Epithelial cell of esophagus (primary cell): ENCODE data around the gene EEF1AKMT1.
"Not testable (repeated sequence)": the region's sequence is repeated elsewhere in the genome, so short reads cannot be mapped to it uniquely, and the experiment has no call there.

Source experiments
- DNase-seq: peaks from one replicate; pipeline ENCODE4 v3.0.0; 2010; ENCODE audit warnings: low read depth
- H3K4me3 ChIP-seq: 2 replicates; pipeline ENCODE4 v1.5.1; 2011; ENCODE audit warnings: mild to moderate bottlenecking, low read length, control low read depth
- TF ChIP-seq, protein P1 (sequence below): IDR thresholded peaks from 2 replicates; pipeline ENCODE4 v1.5.1; 2011; ENCODE audit warnings: low read depth, mild to moderate bottlenecking, low read length, control low read depth, inconsistent platforms; ENCODE audit not compliant: insufficient read depth; ENCODE audit errors: missing control alignments

Gene EEF1AKMT1

DNA sequence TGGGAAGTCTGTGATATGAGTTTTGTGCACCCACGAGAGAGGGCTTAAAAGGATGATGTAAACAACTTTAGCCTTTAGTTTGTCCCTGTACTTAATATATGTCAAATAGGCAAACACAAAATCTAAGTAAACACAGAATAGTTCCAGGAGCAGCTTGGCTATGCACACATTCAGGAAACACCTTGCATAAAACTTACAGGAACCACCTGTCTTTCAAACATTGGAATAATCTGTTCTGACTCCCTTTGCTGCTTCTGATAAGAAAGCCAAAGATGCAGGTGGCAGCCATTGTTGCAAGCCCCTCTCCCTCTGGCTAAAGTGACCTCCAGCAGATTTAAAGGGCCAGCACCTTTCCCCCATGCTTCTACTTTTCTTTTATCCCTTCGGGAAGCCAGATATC is 4.7 kb downstream of the EEF1AKMT1 start:
- H3K4me3 ChIP-seq, result no peak overlapping the region
- TF ChIP-seq, protein P1, sequence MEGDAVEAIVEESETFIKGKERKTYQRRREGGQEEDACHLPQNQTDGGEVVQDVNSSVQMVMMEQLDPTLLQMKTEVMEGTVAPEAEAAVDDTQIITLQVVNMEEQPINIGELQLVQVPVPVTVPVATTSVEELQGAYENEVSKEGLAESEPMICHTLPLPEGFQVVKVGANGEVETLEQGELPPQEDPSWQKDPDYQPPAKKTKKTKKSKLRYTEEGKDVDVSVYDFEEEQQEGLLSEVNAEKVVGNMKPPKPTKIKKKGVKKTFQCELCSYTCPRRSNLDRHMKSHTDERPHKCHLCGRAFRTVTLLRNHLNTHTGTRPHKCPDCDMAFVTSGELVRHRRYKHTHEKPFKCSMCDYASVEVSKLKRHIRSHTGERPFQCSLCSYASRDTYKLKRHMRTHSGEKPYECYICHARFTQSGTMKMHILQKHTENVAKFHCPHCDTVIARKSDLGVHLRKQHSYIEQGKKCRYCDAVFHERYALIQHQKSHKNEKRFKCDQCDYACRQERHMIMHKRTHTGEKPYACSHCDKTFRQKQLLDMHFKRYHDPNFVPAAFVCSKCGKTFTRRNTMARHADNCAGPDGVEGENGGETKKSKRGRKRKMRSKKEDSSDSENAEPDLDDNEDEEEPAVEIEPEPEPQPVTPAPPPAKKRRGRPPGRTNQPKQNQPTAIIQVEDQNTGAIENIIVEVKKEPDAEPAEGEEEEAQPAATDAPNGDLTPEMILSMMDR, result no peak
- DNase-seq, result no peak

DNA sequence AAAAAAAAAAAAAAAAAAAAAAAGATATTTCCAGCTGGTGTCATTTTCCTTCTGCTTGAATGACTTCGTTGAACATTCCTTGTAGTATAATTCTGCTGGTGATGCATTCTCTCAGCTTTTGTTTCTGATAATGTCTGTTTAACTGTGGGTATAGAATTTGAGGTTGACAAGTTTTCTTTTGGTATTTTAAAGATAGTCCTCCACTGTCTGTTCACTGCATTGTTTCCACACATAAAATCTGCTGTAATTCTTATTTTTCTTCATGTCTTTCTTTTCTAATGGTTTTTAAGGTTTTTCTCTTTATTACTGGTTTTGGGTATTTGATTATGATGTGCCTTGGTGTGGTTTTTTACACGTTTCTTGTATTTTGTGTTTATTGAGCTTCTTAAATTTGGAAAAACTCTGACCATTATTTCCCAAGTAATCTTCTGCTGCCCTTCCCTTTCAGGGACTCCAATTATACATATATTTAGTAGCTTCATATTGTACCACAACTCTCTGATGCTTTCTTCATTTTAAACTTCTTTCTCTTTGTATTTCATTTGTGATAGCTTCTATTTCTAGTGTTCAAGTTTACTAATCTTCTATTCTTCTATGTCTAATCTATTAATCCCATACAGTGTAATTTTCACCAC is 6.3 kb downstream of the EEF1AKMT1 start:
- no peak for DNase-seq
- TF ChIP-seq, protein P1, result no peak
- no peak overlapping the region for H3K4me3 ChIP-seq

DNA sequence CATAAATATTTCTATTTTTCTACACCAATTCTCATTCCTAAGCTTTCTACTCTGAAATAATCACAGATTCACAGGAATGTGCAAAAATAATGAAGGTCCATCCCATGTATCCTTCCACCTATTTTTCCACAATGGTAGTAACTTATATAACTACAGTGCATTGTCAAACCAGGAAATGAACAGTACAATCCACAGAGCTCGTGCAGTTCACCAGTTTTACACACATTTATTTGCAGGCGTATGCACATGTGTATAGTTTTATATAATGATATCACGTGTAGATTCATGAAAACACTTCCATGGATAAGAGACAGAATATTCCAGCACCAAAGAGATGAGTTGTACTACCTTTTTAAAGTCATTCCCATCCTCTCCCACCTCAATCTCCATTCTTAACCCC is 12.9 kb downstream of the EEF1AKMT1 start:
- no peak for DNase-seq
- H3K4me3 ChIP-seq, result no peak overlapping the region
- TF ChIP-seq, protein P1, result no peak

DNA sequence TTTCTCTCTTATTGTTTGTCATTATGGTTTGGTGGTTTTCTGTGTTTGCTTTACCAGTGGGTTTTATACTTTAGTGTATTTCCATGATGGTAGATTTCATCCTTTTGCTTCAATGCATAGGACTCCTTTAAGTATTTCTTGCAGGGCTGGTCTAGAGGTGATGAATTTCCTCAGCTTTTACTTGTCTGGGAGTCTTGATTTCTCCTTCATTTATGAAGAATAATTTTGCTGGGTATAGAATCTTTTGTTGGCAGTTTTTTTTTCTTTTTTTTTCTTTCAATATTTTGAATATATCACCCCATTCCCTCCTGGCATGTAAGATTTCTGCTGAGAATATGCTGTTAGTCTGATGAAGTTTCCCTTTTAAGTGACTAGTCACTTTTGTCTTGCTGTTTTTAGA is 19.8 kb downstream of the EEF1AKMT1 start:
- DNase-seq, result no peak
- TF ChIP-seq, protein P1, result no peak
- H3K4me3 ChIP-seq, result no peak overlapping the region

DNA sequence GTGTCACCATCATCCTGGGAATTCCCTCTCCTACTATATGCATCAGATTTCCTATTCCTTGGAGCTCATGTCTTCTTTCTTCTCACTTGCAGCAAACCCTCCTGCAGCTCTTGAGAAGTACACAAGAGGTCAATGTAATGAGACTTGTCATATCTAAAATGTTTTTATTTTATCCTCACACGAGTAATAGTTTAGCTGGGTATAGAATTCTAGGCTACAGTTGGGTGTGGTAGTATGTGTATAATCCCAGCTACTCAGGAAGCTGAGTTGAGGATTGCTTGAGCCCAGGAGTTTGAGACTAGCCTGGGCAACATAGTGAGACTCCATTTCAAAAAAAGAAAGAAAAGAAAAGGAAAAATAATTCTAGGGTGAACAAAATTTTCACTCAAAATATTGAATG is 24.4 kb downstream of the EEF1AKMT1 start:
- TF ChIP-seq, protein P1, result no peak
- DNase-seq, result no peak
- H3K4me3 ChIP-seq, result no peak overlapping the region

DNA sequence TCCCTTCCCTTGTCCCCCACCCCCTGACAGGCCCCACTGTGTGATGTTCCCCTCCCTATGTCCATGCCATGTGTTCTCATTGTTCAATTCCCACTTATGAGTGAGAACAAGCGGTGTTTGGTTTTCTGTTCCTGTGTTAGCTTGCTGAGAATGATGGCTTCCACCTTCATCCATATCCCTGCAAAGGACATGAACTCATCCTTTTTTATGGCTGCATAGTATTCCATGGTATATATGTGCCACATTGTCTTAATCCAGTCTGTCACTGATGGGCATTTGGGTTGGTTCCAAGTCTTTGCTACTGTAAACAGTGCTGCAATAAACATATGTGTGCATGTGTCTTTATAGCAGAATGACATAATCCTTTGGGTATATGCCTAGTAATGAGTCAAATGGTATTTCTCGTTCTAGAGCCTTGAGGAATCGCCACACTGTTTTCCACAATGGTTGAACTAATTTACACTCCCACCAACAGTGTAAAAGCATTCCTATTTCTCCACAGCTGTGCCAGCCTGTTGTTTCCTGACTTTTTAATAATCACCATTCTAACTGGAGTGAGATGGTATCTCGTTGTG is 29.8 kb downstream of the EEF1AKMT1 start:
- not testable (repeated sequence) for H3K4me3 ChIP-seq, DNase-seq

DNA sequence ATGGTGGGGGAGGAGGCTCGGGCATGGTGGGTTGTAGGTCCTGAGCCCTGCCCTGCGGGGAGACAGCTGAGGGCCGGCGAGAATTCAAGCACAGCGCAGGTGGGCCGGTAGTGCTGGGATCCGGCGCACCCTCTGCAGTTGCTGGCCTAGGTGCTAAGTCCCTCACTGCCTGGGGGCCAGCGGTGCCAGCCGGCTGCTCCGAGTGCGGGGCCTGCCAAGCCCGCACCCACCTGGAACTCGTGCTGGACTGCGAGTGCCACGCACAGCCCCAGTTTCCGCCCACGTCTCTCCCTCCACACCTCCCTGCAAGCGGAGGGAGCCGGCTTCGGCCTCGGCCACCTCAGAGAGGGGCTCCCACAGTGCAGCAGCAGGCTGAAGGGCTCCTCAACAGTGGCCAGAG is 33.7 kb downstream of the EEF1AKMT1 start:
- no peak overlapping the region for H3K4me3 ChIP-seq
- TF ChIP-seq, protein P1, result no peak
- DNase-seq, result no peak

DNA sequence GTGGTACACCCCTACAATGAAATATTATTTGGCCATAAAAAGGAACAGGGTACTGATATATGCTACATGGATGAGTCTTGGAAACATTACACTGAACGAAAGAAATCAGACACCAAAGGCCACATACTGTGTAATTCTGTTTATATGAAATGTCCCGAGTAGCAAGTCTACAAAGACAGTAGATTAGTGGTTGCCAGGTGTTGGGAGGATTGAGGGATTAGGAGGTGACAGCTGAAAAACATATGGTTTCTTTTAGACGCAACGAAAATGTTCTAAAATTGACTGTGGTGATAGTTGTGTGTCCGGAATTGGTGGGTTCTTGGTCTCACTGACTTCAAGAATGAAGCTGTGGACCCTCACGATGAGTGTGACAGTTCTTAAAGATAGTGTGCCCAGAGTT is 35.1 kb downstream of the EEF1AKMT1 start:
- TF ChIP-seq, protein P1, result no peak
- no peak for DNase-seq
- H3K4me3 ChIP-seq, result no peak overlapping the region
